SKM-1 treated with dmso at 0.1 percent for 144 hours (cell line): ENCODE data around the gene EMX1.

Source experiments
- DNase-seq: peaks from one replicate; lab custom pipeline; 2025; ENCODE audit not compliant: unreplicated experiment; lab: John Stamatoyannopoulos, UW

The EMX1 gene

GRCh38 chr2:72917138-72917876 is at the start of gene EMX1:
Gene EMX1 (plus strand): TSS chr2:72917519. CDS start chr2:72917853, 334 bp downstream.
- DNase-seq = no peak

- no peak for DNase-seq
These were observed 46.3 kb upstream of the EMX1 start for GRCh38 chr2:72871060-72871459.

DNA sequence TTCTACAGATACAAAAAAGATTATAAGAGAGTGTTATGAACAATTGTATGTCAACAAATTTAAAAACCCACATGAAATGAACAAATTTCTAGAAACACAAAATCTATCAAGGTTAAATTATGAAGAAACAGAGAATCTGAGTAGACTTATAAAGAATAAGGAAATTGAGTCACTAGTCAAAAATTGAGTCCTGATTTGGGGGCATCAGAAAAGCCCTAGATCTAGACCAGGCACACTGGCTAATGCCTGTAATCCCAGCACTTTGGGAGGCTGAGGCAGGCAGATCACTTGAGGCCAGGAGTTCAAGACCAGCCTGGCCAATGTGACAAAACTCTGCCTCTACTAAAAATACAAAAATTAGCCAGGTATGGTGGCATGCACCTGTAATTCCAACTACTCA is 45.4 kb upstream of the EMX1 start:
- DNase-seq = no peak

GRCh38 chr2:72883356-72883962 is 33.9 kb upstream of the EMX1 start:
- no peak for DNase-seq

GRCh38 chr2:72886505-72887031 is 30.8 kb upstream of the EMX1 start:
- DNase-seq = no peak

GRCh38 chr2:72887032-72887739 is 30.1 kb upstream of the EMX1 start, which contains the start of gene SPR:
Gene SPR (plus strand): TSS chr2:72887408. CDS start chr2:72887433, 25 bp downstream.
- DNase-seq = peak; percentile 25

DNA sequence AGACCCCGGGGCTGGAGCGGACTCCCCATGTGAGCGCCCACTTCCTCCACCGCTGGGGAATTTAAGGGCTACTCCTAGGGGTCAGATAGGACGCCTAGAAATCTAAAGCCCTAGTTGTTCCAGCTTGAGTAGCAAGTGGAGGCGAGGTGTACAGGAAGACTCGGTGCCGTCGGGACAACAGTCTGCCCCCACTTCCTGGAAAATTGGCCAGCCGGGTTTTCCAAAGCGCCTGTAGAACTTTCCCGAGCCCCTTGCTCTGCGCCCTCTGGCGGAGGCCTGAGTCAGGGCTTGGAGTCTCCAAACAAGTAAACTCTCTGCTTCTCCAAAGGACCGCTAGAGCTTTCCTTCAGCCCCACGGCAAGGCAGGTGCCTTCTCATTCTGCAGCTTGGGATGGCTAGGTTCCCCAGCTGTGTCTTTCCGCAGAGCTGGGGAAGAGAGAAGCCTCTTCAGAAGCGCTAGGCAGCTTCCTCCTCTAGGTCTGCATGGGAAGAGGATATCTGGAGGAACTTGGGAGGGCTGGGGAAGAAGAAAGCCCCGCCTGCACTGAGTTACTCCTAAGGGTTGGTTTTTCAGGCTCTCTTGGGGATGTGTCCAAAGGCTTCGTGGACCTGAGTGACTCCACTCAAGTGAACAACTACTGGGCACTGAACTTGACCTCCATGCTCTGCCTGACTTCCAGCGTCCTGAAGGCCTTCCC is 29.4 kb upstream of the EMX1 start:
- DNase-seq = peak; percentile 52

GRCh38 chr2:72888438-72889202 is 28.7 kb upstream of the EMX1 start:
- no peak for DNase-seq

- no peak for DNase-seq
These were observed 27.3 kb upstream of the EMX1 start for GRCh38 chr2:72889991-72890390.

DNA sequence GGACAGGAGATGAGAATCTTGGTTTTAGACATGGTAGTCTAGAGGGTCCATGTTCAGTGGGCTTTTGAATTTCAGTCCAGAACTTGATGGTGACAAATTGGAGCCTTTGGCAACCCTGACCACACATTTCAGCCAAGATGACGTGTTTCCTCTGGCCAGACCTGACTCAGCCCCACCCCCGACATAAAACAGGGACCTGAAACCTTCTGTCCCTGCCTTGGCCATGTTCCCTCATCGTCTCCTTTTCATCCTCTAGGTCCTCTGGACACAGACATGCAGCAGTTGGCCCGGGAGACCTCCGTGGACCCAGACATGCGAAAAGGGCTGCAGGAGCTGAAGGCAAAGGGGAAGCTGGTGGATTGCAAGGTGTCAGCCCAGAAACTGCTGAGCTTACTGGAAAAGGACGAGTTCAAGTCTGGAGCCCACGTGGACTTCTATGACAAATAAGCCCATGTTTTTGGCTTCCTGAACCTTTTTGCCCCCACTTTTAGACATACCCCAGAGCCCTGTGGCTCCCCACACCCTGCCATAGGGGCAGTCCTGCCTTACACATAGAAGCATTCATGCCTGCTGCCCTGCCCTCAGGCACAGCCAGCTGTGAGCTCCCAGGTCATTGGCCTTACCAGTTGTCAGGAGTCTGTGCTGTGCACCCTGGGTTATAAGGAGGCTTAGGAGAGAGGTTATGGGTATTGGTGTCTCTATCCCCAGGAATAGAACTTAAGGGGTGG is 26.1 kb upstream of the EMX1 start:
- no peak for DNase-seq

DNA sequence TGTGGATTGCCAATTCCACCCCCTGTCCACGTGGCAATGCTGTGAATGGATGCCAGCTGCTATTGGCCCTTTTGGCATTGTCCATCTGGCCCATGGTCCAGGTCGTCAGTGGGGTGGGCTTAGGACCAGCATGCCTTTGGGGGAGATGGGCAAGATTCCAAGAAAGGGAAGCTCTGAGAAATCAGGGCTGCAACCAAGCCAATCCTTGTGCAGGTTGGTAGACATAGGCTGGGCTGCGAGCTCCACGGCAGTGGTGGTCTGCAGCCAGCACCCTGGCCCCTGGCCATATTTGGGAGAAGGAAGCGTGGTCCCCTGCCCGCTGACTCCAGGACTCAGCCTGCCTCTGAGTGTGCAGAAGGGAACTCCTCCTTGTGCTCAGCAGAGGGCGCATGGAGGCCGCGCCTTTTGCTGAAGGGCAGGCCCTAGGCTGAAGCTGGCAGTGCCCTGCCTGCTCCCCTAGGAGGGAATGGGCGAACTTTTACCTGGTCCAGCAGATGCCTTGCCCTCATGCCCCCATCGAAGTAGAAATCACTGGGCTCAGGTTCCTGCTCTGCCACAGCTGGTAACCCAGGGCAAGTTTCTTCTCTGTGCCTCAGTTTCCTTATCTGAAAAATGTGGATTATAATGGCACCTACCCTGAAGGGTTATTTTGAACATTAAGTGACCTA is 24.7 kb upstream of the EMX1 start:
- DNase-seq = peak; percentile 56

DNA sequence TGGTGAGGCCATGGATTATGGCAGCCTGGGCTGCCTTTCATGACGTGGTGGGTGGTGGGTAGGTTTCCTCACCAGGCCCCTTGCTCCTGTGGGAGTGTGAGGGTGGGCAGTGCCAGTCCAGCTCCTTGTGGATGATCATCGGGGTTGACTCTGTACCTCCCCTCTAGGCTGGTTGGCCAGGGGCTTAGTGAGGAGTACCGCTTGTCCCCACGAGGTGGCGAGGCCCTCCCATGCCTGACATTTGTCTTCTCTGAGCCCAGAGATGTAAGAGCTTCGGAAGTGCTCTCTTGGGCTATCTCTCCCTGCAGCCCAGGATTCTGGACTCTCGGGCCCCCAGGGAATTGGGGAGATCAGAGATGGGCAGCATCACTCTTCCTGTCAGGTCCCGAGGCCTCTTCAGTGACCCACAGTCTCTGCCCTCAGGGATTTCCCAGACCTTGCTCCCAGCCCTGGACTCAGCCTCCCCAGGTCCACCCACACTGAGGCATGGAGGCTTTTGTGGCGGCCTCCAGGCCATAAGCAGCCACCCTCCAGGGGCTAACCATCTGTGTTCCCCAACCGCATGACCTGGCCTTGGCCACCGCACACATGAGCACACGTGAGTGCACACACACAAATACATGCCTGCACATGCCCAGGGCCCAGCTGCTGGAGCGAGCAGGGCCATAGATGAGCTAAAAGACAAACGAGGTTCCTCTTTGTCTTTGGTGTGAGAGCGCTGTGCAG is 23.6 kb upstream of the EMX1 start:
- DNase-seq = peak; percentile 44

DNA sequence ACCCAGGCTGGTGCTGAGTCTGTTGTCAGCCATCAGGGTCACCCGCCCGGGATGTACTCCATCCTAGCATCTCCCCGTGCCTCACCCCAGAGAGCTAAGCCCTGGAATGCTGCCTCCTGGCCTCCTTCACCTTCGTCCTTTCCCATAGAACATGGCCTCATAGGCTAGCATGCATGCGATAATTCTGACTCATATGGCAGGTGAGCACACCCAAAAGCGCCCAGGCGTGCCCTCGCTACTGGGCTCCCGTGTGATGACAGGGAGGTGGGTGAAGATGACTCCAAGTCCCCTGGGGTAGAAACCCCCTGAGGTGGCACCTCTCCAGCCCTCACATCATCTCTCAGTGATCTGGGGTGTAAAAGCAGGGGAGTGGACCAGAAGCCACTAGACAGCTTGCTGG is 22.8 kb upstream of the EMX1 start:
- no peak for DNase-seq

DNA sequence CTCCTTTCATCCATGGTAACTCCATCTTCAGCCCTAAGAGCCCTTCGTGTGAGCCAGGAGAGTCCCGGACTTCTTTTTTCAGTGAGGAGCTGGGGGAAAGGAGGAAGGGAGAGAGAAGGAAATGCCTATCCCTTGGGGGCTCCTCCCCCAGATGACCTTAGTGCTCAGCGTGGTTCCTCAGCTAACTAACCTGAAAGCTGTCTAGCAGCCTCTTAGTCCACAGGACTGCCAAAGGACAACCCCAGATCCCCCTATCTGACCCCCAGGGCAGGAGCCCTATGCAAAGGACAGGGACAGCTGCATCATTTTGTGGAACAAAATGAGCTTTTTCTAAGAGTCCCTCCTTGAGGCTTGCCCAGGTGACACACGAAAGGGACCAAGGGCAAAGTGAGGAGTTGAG is 22.2 kb upstream of the EMX1 start:
- no peak for DNase-seq

DNA sequence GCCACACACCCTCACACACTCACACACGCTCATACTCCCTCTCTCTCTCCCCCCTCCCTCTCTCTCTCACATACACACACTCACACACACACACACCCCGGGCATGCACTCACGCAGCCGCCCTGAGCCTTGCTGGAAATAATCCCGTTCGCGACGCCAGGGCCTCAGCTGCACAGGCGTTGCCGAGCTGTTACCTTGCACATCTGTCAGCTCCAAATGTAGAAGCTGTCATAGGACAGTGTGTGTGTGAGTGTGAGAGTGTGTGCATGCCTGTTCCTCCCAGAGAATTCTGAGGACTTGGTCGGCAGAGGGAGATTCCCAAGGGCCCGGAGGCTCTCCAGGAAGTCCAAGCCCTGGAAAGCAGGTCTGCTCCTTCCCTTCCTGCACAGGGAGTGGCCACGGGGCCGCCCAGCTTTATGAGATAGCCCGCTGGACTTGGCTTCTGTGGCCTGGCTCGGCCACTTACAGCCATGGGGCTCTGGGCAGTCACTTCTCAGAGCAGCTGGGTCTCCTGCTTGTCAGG is 21.5 kb upstream of the EMX1 start:
- DNase-seq = no peak

DNA sequence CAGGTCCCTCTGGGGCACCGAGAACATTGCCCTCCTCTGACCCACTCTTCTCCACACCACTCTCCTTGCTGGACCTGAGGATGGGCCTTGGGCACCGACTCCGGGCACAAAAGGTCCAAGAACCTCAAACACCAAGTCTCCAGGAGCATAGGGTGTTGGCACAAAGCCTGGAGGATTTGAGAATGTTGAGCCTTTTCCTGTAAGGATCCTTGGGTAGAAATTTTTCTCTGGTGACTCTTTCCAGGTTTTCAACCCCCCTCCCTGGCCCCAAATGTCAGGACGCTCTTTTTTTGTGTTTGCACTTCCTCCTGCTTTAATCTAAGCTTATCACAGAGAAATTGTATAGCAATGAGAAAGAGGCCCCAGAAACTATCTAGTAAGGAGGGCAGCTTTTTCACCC is 20.9 kb upstream of the EMX1 start:
- DNase-seq = no peak

GRCh38 chr2:72897785-72898584 is 19.3 kb upstream of the EMX1 start:
- no peak for DNase-seq

- no peak for DNase-seq
These were observed 18.8 kb upstream of the EMX1 start for GRCh38 chr2:72898585-72898906.
